Liver (tissue), 3 donors: ENCODE results near the gene SGPL1.

Source experiments
- SP1 ChIP-seq: IDR thresholded peaks from 2 replicates; pipeline ENCODE4 v1.6.1; 2018; ENCODE audit warnings: antibody characterized with exemption, mild to moderate bottlenecking
- TF ChIP-seq, protein P1 (sequence below): fragments of 150-350 bp; IDR thresholded peaks from 2 replicates; pipeline ENCODE4 v1.5.1; 2017; ENCODE audit warnings: improper control_type of control experiment, low read depth, low read length; ENCODE audit not compliant: missing input control
- donor health status: healthy.
- donor health status: healthy.

DNA sequence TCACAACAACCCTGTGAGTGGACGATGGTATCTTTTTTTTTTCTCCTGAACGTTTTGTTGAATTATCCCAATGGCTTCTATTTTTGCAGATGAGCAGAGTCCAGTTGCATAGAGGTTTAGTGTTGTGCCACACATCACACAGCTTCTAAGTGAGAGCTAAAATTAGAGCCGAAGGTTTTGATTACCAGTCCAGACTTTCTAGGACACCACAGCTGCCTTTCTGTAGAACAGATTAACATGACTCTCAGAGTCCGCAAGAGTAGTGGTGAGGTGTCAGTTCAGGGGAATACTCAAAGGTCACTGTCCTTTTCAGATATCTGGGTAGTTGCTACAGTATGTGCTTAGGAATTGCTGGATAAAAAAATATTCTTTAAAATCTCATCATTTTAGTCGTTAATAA, 13.8 kb downstream of the SGPL1 start:
- TF ChIP-seq, protein P1, sequence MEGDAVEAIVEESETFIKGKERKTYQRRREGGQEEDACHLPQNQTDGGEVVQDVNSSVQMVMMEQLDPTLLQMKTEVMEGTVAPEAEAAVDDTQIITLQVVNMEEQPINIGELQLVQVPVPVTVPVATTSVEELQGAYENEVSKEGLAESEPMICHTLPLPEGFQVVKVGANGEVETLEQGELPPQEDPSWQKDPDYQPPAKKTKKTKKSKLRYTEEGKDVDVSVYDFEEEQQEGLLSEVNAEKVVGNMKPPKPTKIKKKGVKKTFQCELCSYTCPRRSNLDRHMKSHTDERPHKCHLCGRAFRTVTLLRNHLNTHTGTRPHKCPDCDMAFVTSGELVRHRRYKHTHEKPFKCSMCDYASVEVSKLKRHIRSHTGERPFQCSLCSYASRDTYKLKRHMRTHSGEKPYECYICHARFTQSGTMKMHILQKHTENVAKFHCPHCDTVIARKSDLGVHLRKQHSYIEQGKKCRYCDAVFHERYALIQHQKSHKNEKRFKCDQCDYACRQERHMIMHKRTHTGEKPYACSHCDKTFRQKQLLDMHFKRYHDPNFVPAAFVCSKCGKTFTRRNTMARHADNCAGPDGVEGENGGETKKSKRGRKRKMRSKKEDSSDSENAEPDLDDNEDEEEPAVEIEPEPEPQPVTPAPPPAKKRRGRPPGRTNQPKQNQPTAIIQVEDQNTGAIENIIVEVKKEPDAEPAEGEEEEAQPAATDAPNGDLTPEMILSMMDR: no peak
- TF ChIP-seq SP1: no peak
